GM19023 (cell line): Measurements from ENCODE around the gene PTPRB.
A peak's percentile ranks its signal among the peaks of the same experiment; 100 is the strongest.

Experiments
- ATAC-seq: cut with Tn5 transposase; IDR thresholded peaks from one replicate; pipeline ENCODE4 v1.9.1; 2021; ENCODE audit warnings: mild to moderate bottlenecking, moderate library complexity; ENCODE audit not compliant: unreplicated experiment

The PTPRB gene

GRCh38 chr12:70598467-70599193, 38.6 kb downstream of the PTPRB start:
- no peak for ATAC-seq

- no peak for ATAC-seq
Measured at GRCh38 chr12:70592664-70593063, 44.6 kb downstream of the PTPRB start.

GRCh38 chr12:70590549-70591226, 46.5 kb downstream of the PTPRB start:
- ATAC-seq = no peak

GRCh38 chr12:70590051-70590450, 47.2 kb downstream of the PTPRB start:
- peak; percentile 89 for ATAC-seq

- ATAC-seq = no peak
Measured at GRCh38 chr12:70584332-70584731, 52.9 kb downstream of the PTPRB start.

GRCh38 chr12:70583251-70583650, 54.0 kb downstream of the PTPRB start:
- no peak for ATAC-seq

GRCh38 chr12:70581208-70581607, 56.0 kb downstream of the PTPRB start:
- ATAC-seq = no peak

GRCh38 chr12:70577283-70577634, 60.0 kb downstream of the PTPRB start:
- ATAC-seq = no peak

GRCh38 chr12:70576341-70577282, 60.6 kb downstream of the PTPRB start:
- no peak for ATAC-seq

GRCh38 chr12:70571705-70572268, 65.4 kb downstream of the PTPRB start:
- ATAC-seq = no peak

- ATAC-seq = no peak
Measured at GRCh38 chr12:70571029-70571428, 66.2 kb downstream of the PTPRB start.

GRCh38 chr12:70561550-70561949, 75.7 kb downstream of the PTPRB start:
- no peak for ATAC-seq

GRCh38 chr12:70560671-70561070, 76.6 kb downstream of the PTPRB start:
- no peak for ATAC-seq

GRCh38 chr12:70559390-70559789, 77.8 kb downstream of the PTPRB start:
- no peak for ATAC-seq

- no peak for ATAC-seq
Measured at GRCh38 chr12:70557583-70558191, 79.5 kb downstream of the PTPRB start.

- ATAC-seq = no peak
Measured at GRCh38 chr12:70556179-70556869, 80.9 kb downstream of the PTPRB start.

GRCh38 chr12:70555081-70555480, 82.1 kb downstream of the PTPRB start:
- no peak for ATAC-seq

- ATAC-seq = no peak
Measured at GRCh38 chr12:70553391-70553859, 83.8 kb downstream of the PTPRB start.

GRCh38 chr12:70551731-70552130, 85.5 kb downstream of the PTPRB start:
- ATAC-seq = no peak

- no peak for ATAC-seq
Measured at GRCh38 chr12:70550180-70550577, 87.0 kb downstream of the PTPRB start.
